ENCODE results near the gene SCG3.

Gene SCG3

GRCh38 chr15:51739061-51739712 lies 57.9 kb downstream of the SCG3 start:
- TF ChIP-seq CTCF (IDR thresholded peaks at IDR 0.05; ENCODE audit: insufficient read depth, low read length, poor library complexity, severe bottlenecking), result no peak
- Histone ChIP-seq H3K4me3 (replicated peaks; ENCODE audit: low read depth, low read length) (no peak overlapping the region), H3K36me3 (ENCODE audit: control insufficient read depth, insufficient read depth, low read length) (no peaks in the 10 kb centered on the region), H3K27me3 (replicated peaks; ENCODE audit: control insufficient read depth, insufficient read depth, low read length) (no peaks in the 10 kb centered on the region)
- DNase-seq (ENCODE audit: extremely low read depth, insufficient read length), result no peak

GRCh38 chr15:51749307-51749706 lies 68.0 kb downstream of the SCG3 start:
- DNase-seq (ENCODE audit: extremely low read depth, insufficient read length), result no peak
- no peak for TF ChIP-seq CTCF (IDR thresholded peaks at IDR 0.05; ENCODE audit: insufficient read depth, low read length, poor library complexity, severe bottlenecking)
- Histone ChIP-seq H3K27me3 (replicated peaks; ENCODE audit: control insufficient read depth, insufficient read depth, low read length) (no peaks in the 10 kb centered on the region), H3K4me3 (replicated peaks; ENCODE audit: low read depth, low read length) (no peak overlapping the region), H3K36me3 (ENCODE audit: control insufficient read depth, insufficient read depth, low read length) (no peaks in the 10 kb centered on the region)

- Histone ChIP-seq H3K27me3 (replicated peaks; ENCODE audit: control insufficient read depth, insufficient read depth, low read length) (no peaks in the 10 kb centered on the region), H3K4me3 (replicated peaks; ENCODE audit: low read depth, low read length) (no peak overlapping the region; the same call in 1 of the 2 replicates)
- TF ChIP-seq CTCF (IDR thresholded peaks at IDR 0.05; ENCODE audit: insufficient read depth, low read length, poor library complexity, severe bottlenecking), result no peak
Measured at GRCh38 chr15:51750186-51750585, 68.9 kb downstream of the SCG3 start.

GRCh38 chr15:51750792-51751696 lies 69.7 kb downstream of the SCG3 start, which contains the start of gene TMOD2:
Gene TMOD2, plus strand, starts transcription at chr15:51751597. Its CDS starts 14,845 bp downstream, at chr15:51766442.
- DNase-seq (ENCODE audit: extremely low read depth, insufficient read length), result peak; percentile 82

More at GRCh38 chr15:51750186-51750585, 68.9 kb downstream of the SCG3 start:
- H3K36me3 ChIP-seq (ENCODE audit: control insufficient read depth, insufficient read depth, low read length), result no peaks in the 10 kb centered on the region
- no peak for DNase-seq (ENCODE audit: extremely low read depth, insufficient read length)

More at GRCh38 chr15:51750792-51751696, 69.7 kb downstream of the SCG3 start, which contains the start of gene TMOD2:
- TF ChIP-seq CTCF (IDR thresholded peaks at IDR 0.05; ENCODE audit: insufficient read depth, low read length, poor library complexity, severe bottlenecking), result no peak
- Histone ChIP-seq H3K4me3 (replicated peaks; ENCODE audit: low read depth, low read length) (peak within 1 kb of the TSS; percentile 81), H3K36me3 (ENCODE audit: control insufficient read depth, insufficient read depth, low read length) (no peaks in the 10 kb centered on the region), H3K27me3 (replicated peaks; ENCODE audit: control insufficient read depth, insufficient read depth, low read length) (no peaks in the 10 kb centered on the region)
